K562 (cell line): ENCODE results near the gene DBNL.

ENCODE experiments used
- GABPA ChIP-seq: fragments of 200-800 bp; sonication (Bioruptor generic); conservative IDR thresholded peaks from 2 replicates; pipeline ENCODE4 v1.6.1; 2016; ENCODE audit warnings: low read depth, missing genetic modification characterization, missing compliant biosample characterization
- HDAC1 ChIP-seq, 2 experiments: fragments of 450-650 bp; IDR thresholded peaks; 2 replicates each; pipeline ENCODE4 v1.6.1; 2016 to 2017; ENCODE audit warnings: inconsistent platforms in 1 of 2, mild to moderate bottlenecking in 1 of 2, moderate library complexity in 1 of 2
- MAZ ChIP-seq, 2 experiments: fragments of 450-650 bp in 1 of 2; sonication (generic) in 1 of 2; formaldehyde crosslinking; IDR thresholded peaks in 1 of 2; conservative IDR thresholded peaks in 1 of 2; 2 replicates each; pipeline versions ENCODE4 v1.4.0 to v1.5.0; 2020; ENCODE audit warnings: mild to moderate bottlenecking in 1 of 2, missing genetic modification reagents in 1 of 2
- NR2C2 ChIP-seq, 2 experiments: fragments of 200-800 bp in 1 of 2; sonication (Bioruptor generic) in 1 of 2; sonication (generic) in 1 of 2; formaldehyde crosslinking in 1 of 2; IDR thresholded peaks; 2 replicates each; pipeline versions ENCODE4 v1.6.1 to v1.8.0; 2016 to 2022; ENCODE audit warnings: mild to moderate bottlenecking in 1 of 2, missing compliant biosample characterization in 1 of 2, missing genetic modification characterization in 1 of 2, missing genetic modification reagents in 1 of 2
- POLR2AphosphoS5 ChIP-seq: IDR thresholded peaks from 2 replicates; pipeline ENCODE4 v1.6.1; 2011; ENCODE audit warnings: mild to moderate bottlenecking, low read depth, low read length, moderate library complexity; ENCODE audit not compliant: control insufficient read depth, insufficient read depth
- SMAD1 ChIP-seq: fragments of 150-350 bp; IDR thresholded peaks from 2 replicates; pipeline ENCODE4 v1.6.1; 2014; ENCODE audit warnings: low read length, low read depth; ENCODE audit not compliant: partially characterized antibody
- SP1 ChIP-seq: sonication (generic); formaldehyde crosslinking; IDR thresholded peaks from 2 replicates; pipeline ENCODE4 v1.8.1; 2022; ENCODE audit warnings: mild to moderate bottlenecking, missing genetic modification reagents
- USF1 ChIP-seq: sonication (generic); formaldehyde crosslinking; IDR thresholded peaks from 2 replicates; pipeline ENCODE4 v1.9.0; 2022; ENCODE audit warnings: mild to moderate bottlenecking, missing genetic modification reagents
- ZBTB1 ChIP-seq: sonication (generic); formaldehyde crosslinking; IDR thresholded peaks from 2 replicates; pipeline ENCODE4 v1.8.1; 2023; ENCODE audit warnings: missing genetic modification reagents, low read depth, mild to moderate bottlenecking, borderline replicate concordance
- ZNF354B ChIP-seq: fragments of 250-450 bp; sonication (Bioruptor Pico); IDR thresholded peaks from 2 replicates; pipeline ENCODE4 v1.4.0; 2020
- ZNF707 ChIP-seq: fragments of 250-450 bp; sonication (Bioruptor Pico); conservative IDR thresholded peaks from 2 replicates; pipeline ENCODE4 v1.8.0; 2022; ENCODE audit warnings: inconsistent platforms, mild to moderate bottlenecking, moderate library complexity
- TF ChIP-seq, protein P1 (sequence below): fragments of 450-650 bp; conservative IDR thresholded peaks from 2 replicates; pipeline ENCODE4 v1.6.1; 2016; ENCODE audit warnings: missing genetic modification characterization, low read depth, mild to moderate bottlenecking, control low read depth, missing compliant biosample characterization
- TF ChIP-seq, protein P2 (sequence below): fragments of 200-400 bp; formaldehyde crosslinking; IDR thresholded peaks from 2 replicates; pipeline ENCODE4 v1.6.1; 2017; ENCODE audit warnings: mild to moderate bottlenecking, low read depth, low read length, moderate library complexity
- TF ChIP-seq, protein P3 (sequence below), 2 experiments: fragments of 450-650 bp; formaldehyde crosslinking in 1 of 2; IDR thresholded peaks; 2 replicates each; pipeline versions ENCODE4 v1.4.0 to v1.6.1; 2014 to 2020; ENCODE audit warnings: mild to moderate bottlenecking in 2 of 2, borderline replicate concordance in 1 of 2, low read depth in 1 of 2

GRCh38 chr7:44060091-44060947 is 15.8 kb downstream of the DBNL start:
- no peak for TF ChIP-seq ZNF707 (CRISPR knock-in tag)
- no peak for TF ChIP-seq SMAD1
- TF ChIP-seq NR2C2 (CRISPR knock-in tag; IDR thresholded peaks at IDR 0.05), result no peak
- TF ChIP-seq NR2C2 (tag; IDR thresholded peaks at IDR 0.05), result no peak
- no peak for TF ChIP-seq MAZ (CRISPR knock-in tag; conservative IDR thresholded peaks at IDR 0.05 in 1 of 2, IDR thresholded peaks at IDR 0.05 in 1 of 2)
- TF ChIP-seq SP1 (CRISPR knock-in tag), result no peak
- TF ChIP-seq POLR2AphosphoS5, result no peak
- no peak for TF ChIP-seq GABPA (tag)
- TF ChIP-seq, protein P1, sequence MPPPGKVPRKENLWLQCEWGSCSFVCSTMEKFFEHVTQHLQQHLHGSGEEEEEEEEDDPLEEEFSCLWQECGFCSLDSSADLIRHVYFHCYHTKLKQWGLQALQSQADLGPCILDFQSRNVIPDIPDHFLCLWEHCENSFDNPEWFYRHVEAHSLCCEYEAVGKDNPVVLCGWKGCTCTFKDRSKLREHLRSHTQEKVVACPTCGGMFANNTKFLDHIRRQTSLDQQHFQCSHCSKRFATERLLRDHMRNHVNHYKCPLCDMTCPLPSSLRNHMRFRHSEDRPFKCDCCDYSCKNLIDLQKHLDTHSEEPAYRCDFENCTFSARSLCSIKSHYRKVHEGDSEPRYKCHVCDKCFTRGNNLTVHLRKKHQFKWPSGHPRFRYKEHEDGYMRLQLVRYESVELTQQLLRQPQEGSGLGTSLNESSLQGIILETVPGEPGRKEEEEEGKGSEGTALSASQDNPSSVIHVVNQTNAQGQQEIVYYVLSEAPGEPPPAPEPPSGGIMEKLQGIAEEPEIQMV, result no peak
- TF ChIP-seq, protein P2, sequence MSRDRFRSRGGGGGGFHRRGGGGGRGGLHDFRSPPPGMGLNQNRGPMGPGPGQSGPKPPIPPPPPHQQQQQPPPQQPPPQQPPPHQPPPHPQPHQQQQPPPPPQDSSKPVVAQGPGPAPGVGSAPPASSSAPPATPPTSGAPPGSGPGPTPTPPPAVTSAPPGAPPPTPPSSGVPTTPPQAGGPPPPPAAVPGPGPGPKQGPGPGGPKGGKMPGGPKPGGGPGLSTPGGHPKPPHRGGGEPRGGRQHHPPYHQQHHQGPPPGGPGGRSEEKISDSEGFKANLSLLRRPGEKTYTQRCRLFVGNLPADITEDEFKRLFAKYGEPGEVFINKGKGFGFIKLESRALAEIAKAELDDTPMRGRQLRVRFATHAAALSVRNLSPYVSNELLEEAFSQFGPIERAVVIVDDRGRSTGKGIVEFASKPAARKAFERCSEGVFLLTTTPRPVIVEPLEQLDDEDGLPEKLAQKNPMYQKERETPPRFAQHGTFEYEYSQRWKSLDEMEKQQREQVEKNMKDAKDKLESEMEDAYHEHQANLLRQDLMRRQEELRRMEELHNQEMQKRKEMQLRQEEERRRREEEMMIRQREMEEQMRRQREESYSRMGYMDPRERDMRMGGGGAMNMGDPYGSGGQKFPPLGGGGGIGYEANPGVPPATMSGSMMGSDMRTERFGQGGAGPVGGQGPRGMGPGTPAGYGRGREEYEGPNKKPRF, result no peak
- no peak for TF ChIP-seq ZNF354B
- no peak for TF ChIP-seq ZBTB1 (CRISPR knock-in tag)
- TF ChIP-seq, protein P3, sequence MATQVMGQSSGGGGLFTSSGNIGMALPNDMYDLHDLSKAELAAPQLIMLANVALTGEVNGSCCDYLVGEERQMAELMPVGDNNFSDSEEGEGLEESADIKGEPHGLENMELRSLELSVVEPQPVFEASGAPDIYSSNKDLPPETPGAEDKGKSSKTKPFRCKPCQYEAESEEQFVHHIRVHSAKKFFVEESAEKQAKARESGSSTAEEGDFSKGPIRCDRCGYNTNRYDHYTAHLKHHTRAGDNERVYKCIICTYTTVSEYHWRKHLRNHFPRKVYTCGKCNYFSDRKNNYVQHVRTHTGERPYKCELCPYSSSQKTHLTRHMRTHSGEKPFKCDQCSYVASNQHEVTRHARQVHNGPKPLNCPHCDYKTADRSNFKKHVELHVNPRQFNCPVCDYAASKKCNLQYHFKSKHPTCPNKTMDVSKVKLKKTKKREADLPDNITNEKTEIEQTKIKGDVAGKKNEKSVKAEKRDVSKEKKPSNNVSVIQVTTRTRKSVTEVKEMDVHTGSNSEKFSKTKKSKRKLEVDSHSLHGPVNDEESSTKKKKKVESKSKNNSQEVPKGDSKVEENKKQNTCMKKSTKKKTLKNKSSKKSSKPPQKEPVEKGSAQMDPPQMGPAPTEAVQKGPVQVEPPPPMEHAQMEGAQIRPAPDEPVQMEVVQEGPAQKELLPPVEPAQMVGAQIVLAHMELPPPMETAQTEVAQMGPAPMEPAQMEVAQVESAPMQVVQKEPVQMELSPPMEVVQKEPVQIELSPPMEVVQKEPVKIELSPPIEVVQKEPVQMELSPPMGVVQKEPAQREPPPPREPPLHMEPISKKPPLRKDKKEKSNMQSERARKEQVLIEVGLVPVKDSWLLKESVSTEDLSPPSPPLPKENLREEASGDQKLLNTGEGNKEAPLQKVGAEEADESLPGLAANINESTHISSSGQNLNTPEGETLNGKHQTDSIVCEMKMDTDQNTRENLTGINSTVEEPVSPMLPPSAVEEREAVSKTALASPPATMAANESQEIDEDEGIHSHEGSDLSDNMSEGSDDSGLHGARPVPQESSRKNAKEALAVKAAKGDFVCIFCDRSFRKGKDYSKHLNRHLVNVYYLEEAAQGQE (IDR thresholded peaks at IDR 0.05; ENCODE audit: borderline replicate concordance), result no peak
- TF ChIP-seq, protein P3 (CRISPR knock-in tag; IDR thresholded peaks at IDR 0.05; ENCODE audit: low read depth), result no peak
- TF ChIP-seq HDAC1 (IDR thresholded peaks at IDR 0.05), result no peak
- TF ChIP-seq USF1 (CRISPR knock-in tag), result no peak
